Type B pancreatic cell (in vitro differentiated cells): ENCODE results near the gene AFF3. TPM values are rescaled to one million over a fixed set of nuclear protein-coding genes. Genes with fewer than 3 reads are reported as not detected.

ENCODE experiments used
- DNase-seq: peaks from one replicate; pipeline ENCODE4 v3.0.0; 2021; ENCODE audit warnings: mixed read lengths; ENCODE audit not compliant: unreplicated experiment; ENCODE audit errors: extremely low spot score
- H3K27ac Mint-ChIP-seq: 2 replicates; pipeline ENCODE4 v1.8.0; 2021; ENCODE audit warnings: mild to moderate bottlenecking, mixed read lengths
- H3K27me3 Mint-ChIP-seq: 2 replicates; pipeline ENCODE4 v1.8.0; 2021; ENCODE audit warnings: mixed read lengths
- H3K36me3 Mint-ChIP-seq: 2 replicates; pipeline ENCODE4 v1.8.0; 2021; ENCODE audit warnings: mixed read lengths
- H3K4me1 Mint-ChIP-seq: one replicate; pipeline ENCODE4 v1.8.0; 2021; ENCODE audit warnings: mixed read lengths; ENCODE audit not compliant: unreplicated experiment
- H3K4me3 Mint-ChIP-seq: 2 replicates; pipeline ENCODE4 v1.8.0; 2021; ENCODE audit warnings: mild to moderate bottlenecking, mixed read lengths
- H3K9me3 Mint-ChIP-seq: 2 replicates; pipeline ENCODE4 v1.8.0; 2021; ENCODE audit warnings: mixed read lengths
- total RNA-seq: library from RNA; stranded (reverse); gene quantifications from 2 replicates; pipeline ENCODE4 v1.2.1, GENCODE V29; 2021; ENCODE audit warnings: low replicate concordance
- TF ChIP-seq, protein P1 (sequence below): fragments of 200-600 bp; sonication (generic); conservative IDR thresholded peaks from 2 replicates; pipeline ENCODE4 v1.5.0; 2021; ENCODE audit warnings: antibody characterized with exemption, mild to moderate bottlenecking

Gene AFF3
- total RNA-seq, 1 donor from 2014 or later: 29.2 TPM

GRCh38 chr2:99852956-99853355 is 289.4 kb downstream of the AFF3 start:
- peaks cover 3% of the 10 kb centered on the region for H3K27me3 Mint-ChIP-seq
- H3K4me1 Mint-ChIP-seq: peaks cover 28% of the 10 kb centered on the region
- DNase-seq: no peak
- H3K4me3 Mint-ChIP-seq: no peak overlapping the region
- H3K9me3 Mint-ChIP-seq: peaks cover 6% of the 10 kb centered on the region
- TF ChIP-seq, protein P1, sequence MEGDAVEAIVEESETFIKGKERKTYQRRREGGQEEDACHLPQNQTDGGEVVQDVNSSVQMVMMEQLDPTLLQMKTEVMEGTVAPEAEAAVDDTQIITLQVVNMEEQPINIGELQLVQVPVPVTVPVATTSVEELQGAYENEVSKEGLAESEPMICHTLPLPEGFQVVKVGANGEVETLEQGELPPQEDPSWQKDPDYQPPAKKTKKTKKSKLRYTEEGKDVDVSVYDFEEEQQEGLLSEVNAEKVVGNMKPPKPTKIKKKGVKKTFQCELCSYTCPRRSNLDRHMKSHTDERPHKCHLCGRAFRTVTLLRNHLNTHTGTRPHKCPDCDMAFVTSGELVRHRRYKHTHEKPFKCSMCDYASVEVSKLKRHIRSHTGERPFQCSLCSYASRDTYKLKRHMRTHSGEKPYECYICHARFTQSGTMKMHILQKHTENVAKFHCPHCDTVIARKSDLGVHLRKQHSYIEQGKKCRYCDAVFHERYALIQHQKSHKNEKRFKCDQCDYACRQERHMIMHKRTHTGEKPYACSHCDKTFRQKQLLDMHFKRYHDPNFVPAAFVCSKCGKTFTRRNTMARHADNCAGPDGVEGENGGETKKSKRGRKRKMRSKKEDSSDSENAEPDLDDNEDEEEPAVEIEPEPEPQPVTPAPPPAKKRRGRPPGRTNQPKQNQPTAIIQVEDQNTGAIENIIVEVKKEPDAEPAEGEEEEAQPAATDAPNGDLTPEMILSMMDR: no peak
- H3K36me3 Mint-ChIP-seq: no peaks in the 10 kb centered on the region
- H3K27ac Mint-ChIP-seq: no peak overlapping the region

DNA sequence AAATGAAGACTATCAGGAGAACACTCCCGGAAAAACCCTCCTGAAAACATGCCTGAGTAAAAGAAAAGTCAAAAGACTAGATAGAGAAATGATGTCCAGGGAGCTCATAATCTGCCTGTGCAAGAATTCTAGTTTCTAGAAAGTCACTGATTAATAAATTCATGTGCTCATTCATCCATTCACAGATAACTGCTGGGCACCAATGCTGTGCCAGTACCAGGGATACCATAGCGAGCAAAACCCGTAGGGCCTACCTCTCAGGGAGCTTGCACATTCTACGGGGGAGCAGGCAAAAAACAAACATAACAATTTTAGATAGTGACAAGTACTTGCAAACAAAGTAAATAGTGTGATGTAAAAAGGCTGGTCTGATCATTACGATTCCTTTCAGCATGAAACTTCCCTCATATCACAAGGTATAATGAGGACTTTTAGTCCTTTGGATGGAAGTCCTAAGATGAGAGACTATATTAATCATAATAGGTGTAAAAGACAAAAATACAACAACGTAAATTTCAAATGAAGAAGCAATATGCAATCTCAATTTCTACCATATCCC is 289.9 kb downstream of the AFF3 start:
- Mint-ChIP-seq H3K27me3 (peaks cover 3% of the 10 kb centered on the region), H3K9me3 (peaks cover 6% of the 10 kb centered on the region), H3K4me1 (peaks cover 30% of the 10 kb centered on the region), H3K4me3 (no peak overlapping the region), H3K36me3 (no peaks in the 10 kb centered on the region), H3K27ac (no peak overlapping the region)
- TF ChIP-seq, protein P1: no peak
- no peak for DNase-seq

- Mint-ChIP-seq H3K9me3 (peaks cover 6% of the 10 kb centered on the region), H3K27ac (no peak overlapping the region), H3K36me3 (no peaks in the 10 kb centered on the region), H3K27me3 (peaks cover 3% of the 10 kb centered on the region), H3K4me3 (no peak overlapping the region), H3K4me1 (peaks cover 30% of the 10 kb centered on the region)
- DNase-seq: no peak
- TF ChIP-seq, protein P1: no peak
Measured at GRCh38 chr2:99851811-99852210, 290.6 kb downstream of the AFF3 start.

DNA sequence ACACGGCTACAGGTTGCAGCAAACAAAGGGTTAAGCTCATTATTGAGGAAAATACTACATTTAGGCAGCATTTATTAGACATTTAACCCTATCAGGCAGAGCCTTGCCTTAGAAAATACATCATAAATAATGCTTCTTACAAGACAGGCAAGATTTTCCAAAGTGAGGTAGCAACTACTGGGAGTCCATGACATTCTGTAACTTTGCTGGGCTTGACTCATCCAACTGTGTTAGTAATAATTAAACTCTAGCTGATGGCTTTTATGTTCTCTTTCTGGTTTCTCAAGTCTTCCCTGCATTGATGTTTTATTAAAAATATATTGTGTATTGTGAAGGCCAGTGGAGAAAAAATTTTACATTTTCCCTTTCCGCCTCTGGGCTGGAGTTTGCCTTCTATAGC is 291.3 kb downstream of the AFF3 start:
- no peak overlapping the region for H3K27ac Mint-ChIP-seq
- H3K36me3 Mint-ChIP-seq: no peaks in the 10 kb centered on the region
- H3K9me3 Mint-ChIP-seq: peaks cover 6% of the 10 kb centered on the region
- H3K4me3 Mint-ChIP-seq: no peak overlapping the region
- H3K4me1 Mint-ChIP-seq: peaks cover 30% of the 10 kb centered on the region
- no peak for DNase-seq
- H3K27me3 Mint-ChIP-seq: peaks cover 3% of the 10 kb centered on the region
- TF ChIP-seq, protein P1: no peak

DNA sequence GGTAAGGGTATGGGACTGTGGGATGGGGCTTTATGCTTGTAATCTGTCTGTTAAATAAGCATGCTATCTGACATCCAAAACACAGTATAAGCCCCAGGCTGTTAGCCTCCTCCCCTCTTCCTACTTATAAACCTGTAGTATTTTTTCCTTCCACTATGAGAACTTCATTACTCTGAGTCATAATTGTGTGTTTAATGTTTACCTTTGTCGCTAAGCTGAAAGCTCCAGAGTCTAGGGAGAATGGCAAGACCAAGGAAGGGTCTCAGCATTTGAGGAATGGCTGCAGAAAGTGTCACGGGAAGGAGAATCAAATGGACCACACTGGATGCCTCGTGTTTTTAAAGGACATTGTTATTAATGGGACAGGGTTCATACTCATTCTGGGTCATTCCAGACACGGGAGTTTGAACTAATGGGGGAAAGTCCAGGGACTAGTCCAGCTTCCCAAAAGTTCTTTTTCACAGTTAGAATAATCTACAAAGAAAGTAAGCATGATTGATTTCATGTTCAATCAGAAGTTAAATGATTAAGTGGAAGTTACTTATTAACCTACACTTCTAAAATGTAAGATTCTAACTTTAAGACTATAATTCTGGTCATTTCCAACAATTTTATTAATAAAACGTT is 292.2 kb downstream of the AFF3 start:
- TF ChIP-seq, protein P1: no peak

More for the DNA sequence above, 292.2 kb downstream of the AFF3 start:
- DNase-seq: no peak
- Mint-ChIP-seq H3K27ac (no peak overlapping the region), H3K4me1 (peaks cover 30% of the 10 kb centered on the region), H3K27me3 (peaks cover 3% of the 10 kb centered on the region), H3K36me3 (no peaks in the 10 kb centered on the region), H3K4me3 (no peak overlapping the region), H3K9me3 (peaks cover 6% of the 10 kb centered on the region)
